HepG2 (cell line): ENCODE measurements around the gene CDK14. TPM values are rescaled to one million over a fixed set of nuclear protein-coding genes. Genes with fewer than 3 reads are reported as not detected.
A peak's percentile ranks its signal among the peaks of the same experiment; 100 is the strongest.

Source experiments
- ATAC-seq: fragments of 200-7000 bp; cut with Tn5 transposase; 3 replicates; pipeline ENCODE4 v1.9.1; 2020; ENCODE audit warnings: mild to moderate bottlenecking, moderate library complexity
- Bru-seq: library from RNA; stranded (reverse); fragments of 400-500 nt; gene quantifications from one replicate; lab custom pipeline; 2021; lab: Mats Ljungman, UMichigan
- BruChase-seq, 2 experiments: library from RNA; stranded (reverse); fragments of 400-500 nt; gene quantifications; one replicate each; lab custom pipeline; 2021; lab: Mats Ljungman, UMichigan
- BruUV-seq: library from RNA; stranded (reverse); fragments of 400-500 nt; replicated peaks from 2 replicates; lab custom pipeline; 2021; lab: Mats Ljungman, UMichigan
- CTCF ChIA-PET: fragments of 300-600 bp; formaldehyde crosslinking; extraction: SDS; loops from one replicate; lab custom pipeline; 2021; ENCODE audit warnings: low total read pairs, inconsistent platforms, low intra/inter-chr PET ratio; lab: Yijun Ruan, JAX
- POLR2A ChIA-PET: fragments of 350-600 bp; sonication (Branson Sonifier 250); formaldehyde crosslinking; loops from one replicate; lab custom pipeline; 2020; ENCODE audit warnings: antibody characterized with exemption, inconsistent platforms; lab: Yijun Ruan, JAX
- DNase-seq: peaks from one replicate; pipeline ENCODE4 v3.0.0-alpha.2; 2015; ENCODE audit warnings: low spot score
- FAIRE-seq: peaks from 3 replicates; lab custom pipeline; 2011; peaks lifted over from hg19 to GRCh38; lab: Jason Lieb, UNC
- H2AFZ ChIP-seq: one replicate; pipeline ENCODE4 v1.6.1; 2011; ENCODE audit warnings: low read length, inconsistent platforms
- H3K27ac ChIP-seq: fragments of 300-600 bp; 3 replicates; pipeline ENCODE4 v1.8.0; 2011; ENCODE audit warnings: mixed run types, mild to moderate bottlenecking, mixed read lengths, low read length, inconsistent platforms; ENCODE audit not compliant: insufficient read depth; ENCODE audit errors: extremely low read length
- H3K27me3 ChIP-seq, 2 experiments: fragments of 200-600 bp in 1 of 2; 2 replicates in 1 of 2; 3 replicates in 1 of 2; pipeline versions ENCODE4 v1.6.0 to v1.8.0; 2011; ENCODE audit warnings: low read length in 2 of 2, mild to moderate bottlenecking in 2 of 2, moderate library complexity in 2 of 2, inconsistent platforms in 1 of 2; ENCODE audit not compliant: insufficient read depth in 2 of 2, control insufficient read depth in 1 of 2
- H3K36me3 ChIP-seq, 2 experiments: fragments of 200-600 bp in 1 of 2; replicated peaks in 1 of 2; 2 replicates in 1 of 2; 3 replicates in 1 of 2; pipeline versions ENCODE4 v1.5.1 to v1.8.0; 2011; ENCODE audit warnings: low read length in 2 of 2, inconsistent platforms in 1 of 2; ENCODE audit not compliant: insufficient read depth in 2 of 2, control insufficient read depth in 1 of 2
- H3K4me1 ChIP-seq: 2 replicates; pipeline ENCODE4 v1.5.1; 2012; ENCODE audit warnings: low read length, inconsistent platforms; ENCODE audit not compliant: insufficient read depth
- H3K4me2 ChIP-seq: 2 replicates; pipeline ENCODE4 v1.6.0; 2011; ENCODE audit warnings: low read depth, low read length, inconsistent platforms
- H3K4me3 ChIP-seq, 3 experiments: fragments of 200-600 bp in 1 of 3; sonication (generic), shearing (Covaris generic) in 1 of 3; replicated peaks in 1 of 3; 2 replicates each; pipeline ENCODE4 v1.5.1; 2011 to 2016; ENCODE audit warnings: low read length in 3 of 3, inconsistent platforms in 2 of 3, low read depth in 2 of 3, mild to moderate bottlenecking in 2 of 3, control low read depth in 1 of 3, mixed read lengths in 1 of 3; ENCODE audit not compliant: insufficient read depth in 1 of 3
- H3K79me2 ChIP-seq: one replicate; pipeline ENCODE4 v1.6.1; 2011; ENCODE audit warnings: low read length, inconsistent platforms; ENCODE audit not compliant: insufficient read depth
- H3K9ac ChIP-seq: 2 replicates; pipeline ENCODE4 v1.6.0; 2011; ENCODE audit warnings: mild to moderate bottlenecking, low read depth, low read length, inconsistent platforms; ENCODE audit not compliant: insufficient read depth
- H3K9me3 ChIP-seq: 2 replicates; pipeline ENCODE4 v1.5.1; 2012; ENCODE audit warnings: mild to moderate bottlenecking, low read length
- H4K20me1 ChIP-seq: 2 replicates; pipeline ENCODE4 v1.6.0; 2011; ENCODE audit warnings: inconsistent platforms, mild to moderate bottlenecking, low read length, moderate library complexity; ENCODE audit not compliant: insufficient read depth
- CREM ChIP-seq, 2 experiments: sonication (generic) in 1 of 2; formaldehyde crosslinking in 1 of 2; IDR thresholded peaks; 2 replicates each; pipeline versions ENCODE4 v1.4.0 to v1.6.1; 2016 to 2020; ENCODE audit warnings: antibody characterized with exemption in 1 of 2, mild to moderate bottlenecking in 1 of 2, missing genetic modification reagents in 1 of 2
- EED ChIP-seq: sonication (generic); formaldehyde crosslinking; IDR thresholded peaks from 2 replicates; pipeline ENCODE4 v1.5.0; 2020; ENCODE audit warnings: mild to moderate bottlenecking, missing genetic modification reagents
- HOXA9 ChIP-seq: sonication (generic); formaldehyde crosslinking; IDR thresholded peaks from 2 replicates; pipeline ENCODE4 v1.8.1; 2022; ENCODE audit warnings: missing genetic modification reagents, mild to moderate bottlenecking, moderate library complexity, borderline replicate concordance
- MATR3 ChIP-seq: sonication (generic); formaldehyde crosslinking; IDR thresholded peaks from 2 replicates; pipeline ENCODE4 v1.4.0; 2020; ENCODE audit warnings: missing genetic modification reagents
- PAF1 ChIP-seq: IDR thresholded peaks from 2 replicates; pipeline ENCODE4 v1.6.1; 2016; ENCODE audit warnings: missing genetic modification reagents, missing compliant biosample characterization
- PRPF4 ChIP-seq: fragments of 200-400 bp; formaldehyde crosslinking; IDR thresholded peaks from 2 replicates; pipeline ENCODE4 v1.6.1; 2016; ENCODE audit warnings: low read length, low read depth; ENCODE audit not compliant: poor library complexity, severe bottlenecking
- RCOR2 ChIP-seq: IDR thresholded peaks from 2 replicates; pipeline ENCODE4 v1.6.1; 2016; ENCODE audit warnings: missing biosample characterization, missing genetic modification reagents
- SIX1 ChIP-seq: sonication (generic); formaldehyde crosslinking; IDR thresholded peaks from 2 replicates; pipeline ENCODE4 v1.4.0; 2020; ENCODE audit warnings: missing genetic modification reagents, borderline replicate concordance
- SRSF1 ChIP-seq: fragments of 200-400 bp; formaldehyde crosslinking; optimal IDR thresholded peaks from 2 replicates; pipeline ENCODE3; 2017; ENCODE audit warnings: mild to moderate bottlenecking, low read depth, low read length, moderate library complexity
- TARDBP ChIP-seq: sonication (generic); formaldehyde crosslinking; IDR thresholded peaks from 2 replicates; pipeline ENCODE4 v1.8.0; 2022; ENCODE audit warnings: mild to moderate bottlenecking, missing genetic modification reagents
- ZNF10 ChIP-seq: sonication (generic); formaldehyde crosslinking; IDR thresholded peaks from 2 replicates; pipeline ENCODE4 v1.4.0; 2020; ENCODE audit warnings: mild to moderate bottlenecking, low read depth, missing genetic modification reagents, borderline replicate concordance
- ZNF264 ChIP-seq: sonication (generic); formaldehyde crosslinking; IDR thresholded peaks from 2 replicates; pipeline ENCODE4 v1.4.0; 2020; ENCODE audit warnings: missing genetic modification reagents
- ZNF563 ChIP-seq: sonication (generic); formaldehyde crosslinking; IDR thresholded peaks from 2 replicates; pipeline ENCODE4 v1.8.0; 2022; ENCODE audit warnings: mild to moderate bottlenecking, moderate library complexity, missing genetic modification reagents
- ZNF616 ChIP-seq: sonication (generic); formaldehyde crosslinking; IDR thresholded peaks from 2 replicates; pipeline ENCODE4 v1.5.0; 2020; ENCODE audit warnings: low read depth, mild to moderate bottlenecking, missing genetic modification reagents
- ZNF674 ChIP-seq: sonication (generic); formaldehyde crosslinking; IDR thresholded peaks from 2 replicates; pipeline ENCODE4 v1.5.0; 2020; ENCODE audit warnings: low read depth, mild to moderate bottlenecking, missing genetic modification reagents
- WGBS: methylation state at CpG from one replicate; pipeline ENCODE4 v1.1.6; 2017; ENCODE audit warnings: low lambda C conversion rate; 5-methylcytosine and 5-hydroxymethylcytosine counted together
- in situ Hi-C: cut with HindIII; loops from 2 replicates; pipeline ENCODE4 v1.10.0; 2017; ENCODE audit warnings: low pct_unique_long_range_greater_than_20kb; ENCODE audit not compliant: extremely low pct_ligation_motif_present
- intact Hi-C: fragments of 100-400 bp; cut with micrococcal nuclease; formaldehyde crosslinking; loops from one replicate; pipeline ENCODE4 v1.10.0; 2022; ENCODE audit not compliant: unreplicated experiment
- long read RNA-seq, 2 experiments: library from RNA in 1 of 2; library from polyadenylated mRNA in 1 of 2; stranded (forward) in 1 of 2; unstranded in 1 of 2; transcript quantifications; one replicate each; pipeline ENCODE4 v2.0.0, GENCODE V29; 2019 to 2022
- polyA minus RNA-seq, 3 experiments: library from RNA; depleted of rRNA, polyadenylated mRNA; stranded (reverse); fragments of >200 nt; gene quantifications; 2 replicates each; pipeline ENCODE4 v1.2.3, GENCODE V29; 2011; ENCODE audit warnings: low replicate concordance in 1 of 3
- polyA plus RNA-seq, 8 experiments: library from polyadenylated mRNA; depleted of rRNA in 3 of 8; stranded (reverse) in 7 of 8; unstranded in 1 of 8; fragments of >200 nt; fragmentation: Illumina TruSeq in 4 of 8; extraction: Trizol in 4 of 8; gene quantifications; 2 replicates each; pipeline versions ENCODE4 v1.2.1 to v1.2.3, GENCODE V29; 2011 to 2016; ENCODE audit warnings: low read depth in 4 of 8, missing spikeins in 1 of 8, mixed read lengths in 1 of 8; ENCODE audit not compliant: insufficient read depth in 1 of 8
- total RNA-seq, 5 experiments: library from RNA; depleted of rRNA; stranded (reverse); fragments of >200 nt; fragmentation: Illumina TruSeq; extraction: Trizol; gene quantifications; 2 replicates each; pipeline ENCODE4 v1.2.3, GENCODE V29; 2016; ENCODE audit warnings: low read depth in 1 of 5
- TF ChIP-seq, protein P1 (sequence below): sonication (generic); formaldehyde crosslinking; IDR thresholded peaks from 2 replicates; pipeline ENCODE4 v1.4.0; 2020; ENCODE audit warnings: mild to moderate bottlenecking, missing genetic modification reagents
- TF ChIP-seq, protein P2 (sequence below): IDR thresholded peaks from 2 replicates; pipeline ENCODE4 v1.6.1; 2016

The CDK14 gene
- 0.66 and 0.71 TPM in 2 replicates for total RNA-seq (2016; rRNA removed; fragmentation: Illumina TruSeq; extraction: Trizol)
- 1.3 and 1.9 TPM in 2 replicates for total RNA-seq (2016; cell fraction: cytosol; rRNA removed; fragmentation: Illumina TruSeq; extraction: Trizol; ENCODE audit: low read depth)
- total RNA-seq (2016; cell fraction: insoluble cytoplasmic fraction; rRNA removed; fragmentation: Illumina TruSeq; extraction: Trizol): 1.0 and 1.3 TPM in 2 replicates
- total RNA-seq (2016; cell fraction: membrane; rRNA removed; fragmentation: Illumina TruSeq; extraction: Trizol): 0.74 and 1.5 TPM in 2 replicates
- 1.3 and 1.6 TPM in 2 replicates for total RNA-seq (2016; cell fraction: nucleus; rRNA removed; fragmentation: Illumina TruSeq; extraction: Trizol)
- polyA plus RNA-seq (2011; rRNA removed): 0.16 and 0.26 TPM in 2 replicates
- polyA plus RNA-seq (2011; cell fraction: cytosol; rRNA removed): 0.07 and 0.14 TPM in 2 replicates
- 0.06 and 0.64 TPM in 2 replicates for polyA plus RNA-seq (2011; cell fraction: nucleus; rRNA removed)
- polyA plus RNA-seq (2012): 0.27 and 0.28 TPM in 2 replicates
- polyA plus RNA-seq (2016; cell fraction: cytosol; fragmentation: Illumina TruSeq; extraction: Trizol; ENCODE audit: low read depth): 0.12 and 0.19 TPM in 2 replicates
- polyA plus RNA-seq (2016; cell fraction: insoluble cytoplasmic fraction; fragmentation: Illumina TruSeq; extraction: Trizol; ENCODE audit: low read depth): 0.29 and 1.1 TPM in 2 replicates
- polyA plus RNA-seq (2016; cell fraction: membrane; fragmentation: Illumina TruSeq; extraction: Trizol; ENCODE audit: low read depth): 0.07 and 0.38 TPM in 2 replicates
- polyA plus RNA-seq (2016; cell fraction: nucleus; fragmentation: Illumina TruSeq; extraction: Trizol; ENCODE audit: insufficient read depth, low read depth): 0.18 and 1.0 TPM in 2 replicates
- polyA minus RNA-seq (2011; rRNA and poly(A)+ RNA removed; ENCODE audit: low replicate concordance): 0.32 and 39.9 TPM in 2 replicates
- polyA minus RNA-seq (2011; cell fraction: cytosol; rRNA and poly(A)+ RNA removed): 0.09 and 0.30 TPM in 2 replicates
- polyA minus RNA-seq (2011; cell fraction: nucleus; rRNA and poly(A)+ RNA removed): 3.6 and 5.2 TPM in 2 replicates
- Bru-seq, nascent RNA: percentile 29 among the genes with signal in this experiment
- BruChase-seq, experiment 1, labeled RNA remaining after a 6-hour chase: percentile 23 among the genes with signal in this experiment
- BruChase-seq, experiment 2, labeled RNA remaining after a 2-hour chase: percentile 25 among the genes with signal in this experiment
- long read RNA-seq, experiment 1: 0 reads
- long read RNA-seq, experiment 2, partial matches to known transcripts: 0 of 1 reads
- long read RNA-seq, experiment 2, other reads (novel, unspliced or antisense): 1 of 1 reads

DNA sequence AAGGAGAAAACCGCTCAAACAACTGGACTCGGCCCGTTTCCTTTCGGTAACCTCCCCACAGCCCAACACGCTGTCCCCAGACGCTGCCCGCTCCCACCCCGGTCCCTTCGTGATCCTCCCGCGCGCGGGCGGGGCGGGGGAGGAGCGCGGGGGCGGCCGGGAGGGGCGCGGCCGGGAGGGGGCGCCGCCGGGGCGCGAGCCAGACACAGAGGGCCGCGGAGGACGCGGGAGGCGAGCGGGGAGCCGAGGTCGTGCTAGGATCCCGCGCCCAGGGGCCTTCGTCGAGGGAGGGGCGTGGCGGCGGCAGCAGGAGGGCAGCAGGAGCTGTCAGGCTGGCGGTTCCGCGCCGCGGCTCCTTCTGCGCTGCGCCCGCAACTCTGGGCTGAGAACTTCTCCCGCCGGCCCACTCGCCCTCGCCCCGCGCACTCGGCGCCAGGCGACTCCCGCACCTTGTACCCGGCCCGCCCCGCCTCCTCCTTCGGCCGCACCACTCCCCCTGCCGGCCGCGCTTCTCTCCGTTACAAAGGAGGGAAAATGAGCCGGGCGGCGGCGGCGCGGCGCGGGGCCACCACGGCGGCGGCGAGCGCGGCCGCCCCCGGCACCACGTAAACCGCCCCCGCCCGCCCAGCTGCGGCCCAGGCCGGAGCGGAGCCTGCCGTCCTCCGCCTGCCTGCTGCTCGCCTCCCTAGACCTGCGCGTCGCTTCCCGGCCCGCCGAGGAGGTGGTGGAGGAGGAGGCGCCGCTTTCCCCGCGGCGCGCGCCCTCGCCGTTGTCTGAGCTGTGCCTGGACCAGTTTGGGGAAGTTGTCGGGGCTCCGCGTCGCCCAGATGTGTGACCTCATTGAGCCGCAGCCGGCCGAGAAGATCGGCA is at the start of gene CDK14:
Gene CDK14 (plus strand): TSS at position 521 of the 870 bp plus-strand sequence. CDS start 307 bp downstream, at position 828.
- H3K79me2 ChIP-seq: no peaks in the 10 kb centered on the region
- in situ Hi-C loops (loop anchor here (10.0 kb wide), 1 partner anchor 141 kb away; no protein-coding TSS in a partner anchor), intact Hi-C loops (loop anchor here (2.0 kb wide), 1 partner anchor 141 kb away; no protein-coding TSS in a partner anchor)
- H4K20me1 ChIP-seq: no peaks in the 10 kb centered on the region
- POLR2A ChIA-PET: no interaction called here
- H3K9me3 ChIP-seq: no peaks in the 10 kb centered on the region
- CTCF ChIA-PET: no interaction called here
- FAIRE-seq (no peak), ATAC-seq (peak; percentile 97), DNase-seq (peak; percentile 46)
- H3K4me1 ChIP-seq: peaks cover 8% of the 10 kb centered on the region; the same call in 1 of the 2 replicates
- H2AFZ ChIP-seq: no peak within 1 kb of the TSS
- 8% methylated on average over 8 of the region's 118 CpGs for WGBS
- H3K9ac ChIP-seq: peak within 1 kb of the TSS; percentile 39; the same call in 1 of the 2 replicates
- peak within 1 kb of the TSS; percentile 52 to 70 (median 54); a peak in 4 of 6 replicates for H3K4me3 ChIP-seq
- H3K4me2 ChIP-seq: peak within 1 kb of the TSS; percentile 83
- peaks cover 2 to 20% of the 10 kb centered on the region in 2 experiments; a peak in 2 of 5 replicates for H3K27me3 ChIP-seq
- no TSS peak for BruUV-seq
- no peak within 1 kb of the TSS for H3K27ac ChIP-seq
- H3K36me3 ChIP-seq: no peaks in the 10 kb centered on the region
- TF ChIP-seq ZNF563 (CRISPR knock-in tag) (no peak), CREM (IDR thresholded peaks at IDR 0.05) (no peak), CREM (CRISPR knock-in tag; IDR thresholded peaks at IDR 0.05) (no peak), ZNF10 (CRISPR knock-in tag) (no peak), SIX1 (no peak), PRPF4 (no peak), PAF1 (CRISPR knock-in tag) (no peak), RCOR2 (CRISPR knock-in tag) (no peak), ZNF616 (CRISPR knock-in tag) (no peak), ZNF264 (CRISPR knock-in tag) (no peak), TARDBP (CRISPR knock-in tag) (no peak), SRSF1 (no peak), ZNF674 (CRISPR knock-in tag) (no peak), EED (CRISPR knock-in tag) (no peak), MATR3 (CRISPR knock-in tag) (no peak), HOXA9 (CRISPR knock-in tag) (no peak)
- TF ChIP-seq, protein P1, sequence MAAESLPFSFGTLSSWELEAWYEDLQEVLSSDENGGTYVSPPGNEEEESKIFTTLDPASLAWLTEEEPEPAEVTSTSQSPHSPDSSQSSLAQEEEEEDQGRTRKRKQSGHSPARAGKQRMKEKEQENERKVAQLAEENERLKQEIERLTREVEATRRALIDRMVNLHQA: no peak
- TF ChIP-seq, protein P2, sequence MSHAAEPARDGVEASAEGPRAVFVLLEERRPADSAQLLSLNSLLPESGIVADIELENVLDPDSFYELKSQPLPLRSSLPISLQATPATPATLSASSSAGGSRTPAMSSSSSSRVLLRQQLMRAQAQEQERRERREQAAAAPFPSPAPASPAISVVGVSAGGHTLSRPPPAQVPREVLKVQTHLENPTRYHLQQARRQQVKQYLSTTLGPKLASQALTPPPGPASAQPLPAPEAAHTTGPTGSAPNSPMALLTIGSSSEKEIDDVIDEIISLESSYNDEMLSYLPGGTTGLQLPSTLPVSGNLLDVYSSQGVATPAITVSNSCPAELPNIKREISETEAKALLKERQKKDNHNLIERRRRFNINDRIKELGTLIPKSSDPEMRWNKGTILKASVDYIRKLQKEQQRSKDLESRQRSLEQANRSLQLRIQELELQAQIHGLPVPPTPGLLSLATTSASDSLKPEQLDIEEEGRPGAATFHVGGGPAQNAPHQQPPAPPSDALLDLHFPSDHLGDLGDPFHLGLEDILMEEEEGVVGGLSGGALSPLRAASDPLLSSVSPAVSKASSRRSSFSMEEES (CRISPR knock-in tag): no peak
